Measurements from ENCODE around the gene MED22.

- TF ChIP-seq CTCF (IDR thresholded peaks at IDR 0.05) (no peak), POLR2A (IDR thresholded peaks at IDR 0.05) (no peak)
Observed at GRCh38 chr9:133333011-133333410, 14.9 kb downstream of the MED22 start.
